ENCODE results near the gene PTPRT.

PTPRT gene

DNA sequence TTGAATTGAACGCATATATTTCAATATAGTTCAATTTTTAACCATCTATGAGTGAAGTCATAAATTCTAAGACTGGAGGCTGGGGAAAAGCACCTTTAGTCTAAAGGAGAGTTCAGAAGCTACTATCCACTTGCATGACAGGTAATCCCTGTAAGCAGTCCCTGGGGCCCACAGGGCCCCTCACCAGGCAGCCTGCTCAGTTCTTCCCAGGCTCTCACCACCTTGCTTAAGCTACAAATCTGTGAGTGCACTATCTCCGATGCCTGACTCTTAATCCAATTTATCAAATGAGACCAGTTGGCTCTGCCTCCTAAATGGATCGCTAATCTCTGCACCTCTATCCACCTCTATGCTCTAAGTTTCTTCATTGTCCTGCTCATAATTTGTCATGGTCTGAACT, 413.8 kb downstream of the PTPRT start:
- DNase-seq = no peak

DNA sequence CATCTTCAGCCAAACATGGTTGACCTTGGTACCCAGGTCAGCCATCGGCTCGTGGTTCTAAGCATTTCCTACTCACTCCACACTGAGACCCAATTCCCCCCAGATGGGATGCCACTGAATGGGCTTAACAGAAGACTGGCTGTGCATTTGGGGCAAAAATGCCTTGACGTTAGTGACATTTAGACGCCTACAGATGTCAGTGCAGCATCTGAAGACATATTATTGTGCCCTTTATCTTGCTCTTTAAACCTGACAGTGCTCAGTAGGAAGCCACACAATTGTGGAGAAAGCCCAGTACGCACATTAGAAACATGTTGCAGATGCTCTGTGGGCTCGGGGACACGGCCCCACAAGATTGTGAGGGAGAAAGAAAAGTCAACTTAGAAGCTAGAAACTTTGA, 414.7 kb downstream of the PTPRT start:
- DNase-seq = no peak

DNA sequence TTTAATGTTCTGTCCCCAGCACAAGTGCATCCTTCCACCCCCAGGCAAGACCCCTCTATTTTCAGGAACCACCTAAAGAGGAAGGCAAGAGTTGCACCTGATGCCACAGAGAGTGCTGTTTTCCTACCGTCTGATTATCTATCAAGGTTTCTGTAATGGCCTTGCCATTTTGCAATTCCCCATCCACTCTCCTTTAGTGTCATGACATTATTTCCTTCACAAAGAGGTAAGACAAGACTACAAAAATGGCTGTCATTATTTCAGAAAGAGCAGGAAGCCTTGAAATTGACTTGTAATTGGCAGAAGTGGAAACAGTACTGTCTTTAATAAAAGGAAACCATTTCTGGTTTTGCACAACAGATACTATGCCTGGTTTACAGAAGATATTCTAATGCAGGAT, 426.7 kb downstream of the PTPRT start:
- no peak for DNase-seq

DNA sequence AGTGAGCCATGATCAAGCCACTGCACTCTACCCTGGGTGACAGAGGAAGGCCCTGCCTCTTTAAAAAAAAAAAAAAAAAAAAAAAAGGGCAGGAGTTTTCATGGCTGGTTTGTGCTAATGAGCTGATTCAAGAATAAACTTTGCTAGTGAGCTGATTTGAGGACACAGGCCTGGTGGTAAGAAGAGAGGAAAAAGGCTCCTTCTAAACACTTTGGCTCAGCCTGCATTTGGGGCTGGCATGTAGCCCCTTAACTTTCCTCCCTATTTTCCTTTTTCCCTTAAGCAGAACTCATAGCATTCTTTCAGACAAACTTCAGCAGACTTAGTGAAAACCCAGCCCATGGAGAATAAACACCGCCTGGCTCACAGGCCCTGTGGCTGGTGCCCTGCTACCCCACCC, 432.7 kb downstream of the PTPRT start:
- DNase-seq = no peak

DNA sequence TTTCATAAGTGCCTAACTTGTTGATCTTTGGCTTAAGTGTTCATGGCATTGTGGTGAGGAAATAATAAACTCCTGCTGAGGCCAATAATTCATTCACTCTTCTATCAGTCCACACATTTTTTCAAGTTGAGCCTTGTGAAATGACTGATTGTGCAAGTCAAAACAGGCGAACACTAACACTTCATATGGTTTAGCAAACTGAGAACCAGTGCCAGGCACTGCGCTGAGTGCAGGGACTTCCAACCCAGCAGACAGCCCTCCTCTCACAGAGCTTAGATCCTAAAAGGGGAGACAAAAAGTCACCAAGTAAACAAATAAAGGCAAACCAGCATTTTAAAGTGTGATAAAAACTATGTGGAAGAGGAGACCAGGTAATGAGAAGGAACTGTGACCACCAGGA, 435.0 kb downstream of the PTPRT start:
- DNase-seq = no peak

DNA sequence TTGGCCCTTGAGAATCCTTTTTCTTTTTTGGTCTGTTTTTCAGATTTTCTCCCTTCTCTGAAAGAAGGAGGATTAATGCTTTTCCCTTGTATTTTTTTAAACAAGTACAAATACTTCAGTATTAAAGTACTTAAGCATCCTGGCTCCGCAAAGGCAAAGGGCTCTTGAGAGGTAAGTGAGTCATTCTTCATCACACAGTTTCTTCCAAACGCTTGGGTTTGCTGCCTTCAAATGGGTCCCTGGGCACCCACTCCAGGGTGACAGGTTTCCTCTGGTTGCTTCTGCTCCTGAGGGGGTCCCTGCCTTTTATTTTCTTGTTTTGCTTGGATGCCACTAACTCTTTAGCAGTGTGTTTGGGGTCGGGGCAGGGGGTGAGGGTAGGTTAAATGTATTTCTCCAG, 437.1 kb downstream of the PTPRT start:
- no peak for DNase-seq

DNA sequence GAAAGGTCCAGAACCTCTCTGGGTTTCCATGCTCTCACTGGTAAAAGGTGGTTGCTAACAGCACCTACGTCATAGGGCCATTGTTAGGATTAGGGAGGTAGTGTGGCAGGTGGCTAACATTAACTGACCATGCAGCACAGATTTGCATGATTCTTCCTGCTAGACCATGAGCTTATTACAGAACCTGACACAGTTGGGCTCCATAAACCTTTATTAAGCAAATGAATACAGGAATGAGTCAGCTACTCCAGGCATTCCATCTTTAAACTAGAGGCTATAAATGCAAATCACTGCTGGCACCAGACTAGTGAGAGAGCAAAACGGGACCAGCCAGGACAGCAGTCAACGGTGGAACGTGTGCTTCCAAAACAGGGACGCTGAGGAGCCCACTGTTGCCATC, 440.1 kb downstream of the PTPRT start:
- DNase-seq = no peak

DNA sequence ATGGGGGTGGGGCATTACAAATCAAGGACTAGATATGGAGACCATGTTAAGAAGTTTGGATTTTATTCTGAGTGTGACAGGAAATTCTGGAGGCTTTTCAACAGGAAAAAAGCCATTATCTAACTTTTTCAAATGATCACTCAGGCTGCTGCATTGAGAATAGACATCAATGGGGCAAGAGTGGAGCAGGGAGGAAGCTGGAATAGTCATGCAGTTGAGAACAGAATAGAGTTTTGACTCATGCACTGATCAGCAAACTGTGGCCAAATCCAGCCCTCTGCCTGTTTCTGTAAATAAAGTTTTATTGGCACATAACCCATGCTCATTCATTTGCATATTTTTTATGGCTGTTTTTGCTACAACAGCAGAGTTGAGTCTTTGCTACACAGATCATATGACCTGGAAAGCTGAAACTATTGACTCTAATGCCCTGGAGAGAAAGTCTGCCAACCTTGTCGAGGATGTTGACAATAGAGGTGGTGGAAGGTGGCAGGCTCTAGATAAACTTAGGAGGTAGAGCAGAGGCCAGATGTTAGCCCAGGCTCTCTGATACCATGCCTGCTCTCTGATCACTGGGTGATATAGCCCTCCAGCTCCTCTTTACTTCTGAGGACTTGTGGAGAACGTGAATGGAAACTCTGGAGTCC, 441.8 kb downstream of the PTPRT start:
- DNase-seq = no peak

DNA sequence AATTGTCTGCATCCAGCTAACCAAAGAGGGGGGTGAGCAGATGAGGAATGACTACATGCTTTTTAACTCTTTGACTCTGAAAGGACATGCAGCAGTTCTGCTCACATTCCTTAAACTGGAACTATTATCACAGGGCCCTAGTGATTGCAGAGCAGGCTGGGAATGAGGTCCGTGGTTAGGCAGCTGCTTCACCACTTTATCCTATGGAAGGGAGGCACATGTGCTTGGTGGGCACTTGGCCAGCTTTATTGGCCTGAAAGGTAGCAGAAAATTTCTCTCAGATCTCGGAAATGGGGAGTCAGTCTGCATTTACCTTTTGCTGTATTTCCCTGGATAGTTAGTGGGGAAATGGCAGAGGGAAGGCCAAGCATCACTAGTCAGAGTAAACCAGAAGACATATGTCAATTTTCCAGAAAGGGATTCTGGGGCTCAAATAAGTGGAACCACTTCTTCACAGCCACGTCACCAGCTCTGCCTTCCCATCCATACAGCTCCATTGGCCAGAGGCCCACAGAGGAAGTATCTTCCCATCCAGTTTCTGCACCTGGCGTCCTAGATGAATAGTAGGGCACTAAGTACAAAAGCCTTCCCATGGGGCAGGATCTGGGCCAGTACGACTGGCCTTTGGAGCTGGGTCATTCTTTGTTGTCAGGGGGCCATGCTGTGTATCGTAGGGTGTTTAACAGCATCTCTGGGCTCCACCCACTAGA, 444.8 kb downstream of the PTPRT start:
- DNase-seq = no peak

DNA sequence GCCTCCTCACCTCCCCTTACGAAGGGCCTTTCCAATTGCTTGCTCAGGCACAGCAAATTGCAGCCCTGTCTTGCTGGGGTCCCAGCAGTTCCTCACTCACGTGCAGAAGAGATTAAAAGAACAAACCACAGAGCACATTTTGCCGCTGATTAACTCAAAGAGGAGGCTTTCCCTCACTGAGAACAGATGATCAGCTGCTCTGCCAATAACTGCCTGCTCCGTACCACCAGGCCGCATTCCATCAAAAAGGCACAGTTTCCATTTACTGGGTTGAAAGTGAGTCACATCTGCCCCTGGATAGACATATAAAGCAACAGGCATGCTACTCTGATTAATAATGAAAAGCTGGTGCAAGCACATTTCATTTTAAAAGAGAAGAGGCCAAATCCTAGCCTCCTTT, 446.8 kb downstream of the PTPRT start:
- no peak for DNase-seq

DNA sequence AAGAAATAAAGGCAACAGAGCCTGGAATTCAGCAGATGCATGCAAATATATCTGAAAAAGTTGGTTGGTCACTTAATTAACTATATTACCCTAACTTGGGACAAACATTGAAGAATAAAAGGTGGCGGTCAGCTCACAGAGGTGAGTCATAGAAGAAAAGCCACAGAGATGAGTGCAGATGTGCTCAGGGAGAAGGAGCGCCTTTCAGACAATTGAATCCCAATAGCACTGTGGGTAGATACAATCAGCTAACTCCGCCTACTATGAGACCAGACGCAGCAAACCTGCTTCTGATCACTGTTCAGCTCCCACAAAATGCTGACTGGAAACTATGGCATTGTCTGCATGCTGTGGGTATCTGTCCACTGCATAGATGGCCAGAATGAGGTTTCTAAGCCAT, 447.8 kb downstream of the PTPRT start:
- no peak for DNase-seq

DNA sequence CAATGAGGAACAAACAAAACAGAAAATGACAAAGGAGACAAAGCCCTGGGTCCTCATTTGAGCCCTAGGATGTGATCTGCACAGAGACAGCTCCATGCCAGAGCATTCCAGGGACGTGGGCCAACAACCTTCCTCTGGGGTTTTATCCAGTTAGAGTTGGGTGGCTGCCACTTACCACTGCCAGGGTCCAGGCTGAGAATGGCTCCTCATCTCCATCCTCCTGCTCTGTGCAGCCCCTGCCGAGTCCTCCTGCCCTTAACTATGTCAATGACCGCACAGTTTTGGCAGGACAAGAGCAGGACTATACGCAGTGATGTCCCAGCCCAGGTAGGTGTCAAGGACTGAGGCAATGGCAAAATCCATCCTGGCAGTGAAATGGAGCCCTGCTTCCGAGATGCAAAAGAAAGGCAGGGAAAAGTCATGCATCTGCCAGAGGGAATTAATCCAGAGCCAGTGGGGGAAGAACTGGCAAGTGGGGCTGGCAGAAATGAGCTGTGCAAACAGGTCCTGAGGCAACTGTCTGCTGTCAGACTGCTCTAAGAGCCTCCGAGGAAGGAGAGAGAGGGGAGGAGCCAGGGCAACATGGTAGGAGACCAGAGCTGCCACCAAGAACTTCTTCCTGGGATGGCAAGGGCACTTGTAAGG, 449.4 kb downstream of the PTPRT start:
- DNase-seq = no peak

DNA sequence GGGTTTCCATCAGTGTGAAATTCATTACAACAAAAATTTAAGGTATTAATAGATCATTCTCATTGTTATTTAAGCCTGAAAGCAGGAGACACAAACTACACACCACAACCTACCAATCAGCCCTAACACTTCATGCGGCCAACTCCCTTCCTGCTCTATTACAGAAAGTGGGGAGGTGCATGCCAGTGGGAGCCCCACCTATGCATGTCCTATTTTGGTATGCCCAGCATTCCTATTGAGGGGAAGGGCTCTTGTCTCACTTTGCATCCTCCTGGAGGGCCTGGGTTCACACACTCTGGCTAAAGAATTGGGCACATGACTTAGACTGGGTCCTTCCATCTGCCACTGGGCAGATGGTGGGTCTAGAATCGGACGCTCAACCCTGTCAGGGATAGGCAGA, 450.0 kb downstream of the PTPRT start:
- DNase-seq = no peak

DNA sequence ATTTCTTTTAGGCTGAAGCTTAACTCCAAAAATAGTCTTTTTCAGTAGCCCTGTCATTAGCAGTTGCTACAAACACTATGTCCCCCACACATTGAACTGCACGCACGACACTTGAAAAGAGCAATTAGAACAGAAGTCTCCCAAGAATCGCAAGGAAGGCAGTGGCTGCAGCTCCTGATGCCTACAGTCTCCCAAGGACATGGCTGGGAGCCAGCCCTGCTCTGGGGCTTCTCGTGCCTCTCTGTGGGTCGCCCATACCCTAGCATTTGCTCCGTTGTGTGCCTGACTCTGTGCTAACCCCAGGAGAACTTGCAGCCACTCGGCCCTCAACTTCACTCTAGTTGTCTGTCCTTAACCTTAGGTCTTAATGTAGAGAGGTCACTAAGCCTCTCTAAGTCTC, 454.2 kb downstream of the PTPRT start:
- DNase-seq = no peak

DNA sequence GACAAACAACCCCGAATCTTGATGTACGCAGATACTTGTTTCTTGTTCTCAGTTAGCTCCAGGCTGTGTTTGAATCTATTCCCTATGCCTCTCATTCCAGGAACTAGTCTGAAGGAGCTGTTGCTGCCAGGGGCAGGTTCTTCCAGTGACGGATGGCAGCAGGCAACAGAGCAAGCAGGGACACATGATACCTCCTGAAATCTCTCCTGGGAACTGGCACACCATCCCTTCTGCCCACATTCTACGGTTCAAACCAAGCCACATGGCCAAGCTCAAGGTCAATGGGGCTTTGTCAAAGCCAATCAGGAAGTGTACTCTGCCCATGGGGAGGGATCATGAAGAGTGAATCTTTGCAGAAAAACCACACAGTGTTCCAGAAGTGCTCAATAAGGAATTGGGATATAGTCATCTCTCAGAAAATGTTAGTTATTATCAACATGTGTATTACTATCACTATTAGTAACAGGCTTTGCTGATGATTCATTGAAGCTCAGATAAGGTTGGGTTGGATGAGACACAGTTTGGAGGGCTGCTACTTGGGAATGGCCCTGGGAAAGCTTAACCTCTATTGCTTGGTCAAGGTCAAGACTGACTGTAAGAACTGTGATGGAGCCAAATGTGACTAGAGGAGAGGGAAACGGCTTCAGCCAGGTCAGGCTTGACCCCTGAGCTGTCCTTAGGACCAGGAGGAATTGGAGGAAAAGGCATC, 454.9 kb downstream of the PTPRT start:
- no peak for DNase-seq

DNA sequence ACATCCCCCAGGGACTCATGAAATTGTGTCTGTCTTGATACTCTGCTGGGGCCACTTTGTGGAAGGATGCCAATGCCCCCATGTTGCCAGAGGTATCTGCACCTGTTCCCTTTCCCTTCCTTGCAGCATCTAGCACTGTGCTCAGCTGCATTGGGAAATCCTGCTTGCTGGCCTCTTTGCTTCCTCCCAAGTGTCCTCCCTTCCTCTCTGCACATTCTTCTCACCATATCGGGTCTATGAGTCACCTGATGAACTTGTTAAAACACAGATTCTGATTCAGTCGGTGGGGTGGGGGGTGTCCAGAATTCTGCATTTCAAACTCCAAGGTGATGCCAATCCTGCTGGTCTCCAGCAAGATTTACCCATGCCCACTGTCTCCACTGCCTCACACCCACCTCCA, 467.8 kb downstream of the PTPRT start:
- DNase-seq = no peak

DNA sequence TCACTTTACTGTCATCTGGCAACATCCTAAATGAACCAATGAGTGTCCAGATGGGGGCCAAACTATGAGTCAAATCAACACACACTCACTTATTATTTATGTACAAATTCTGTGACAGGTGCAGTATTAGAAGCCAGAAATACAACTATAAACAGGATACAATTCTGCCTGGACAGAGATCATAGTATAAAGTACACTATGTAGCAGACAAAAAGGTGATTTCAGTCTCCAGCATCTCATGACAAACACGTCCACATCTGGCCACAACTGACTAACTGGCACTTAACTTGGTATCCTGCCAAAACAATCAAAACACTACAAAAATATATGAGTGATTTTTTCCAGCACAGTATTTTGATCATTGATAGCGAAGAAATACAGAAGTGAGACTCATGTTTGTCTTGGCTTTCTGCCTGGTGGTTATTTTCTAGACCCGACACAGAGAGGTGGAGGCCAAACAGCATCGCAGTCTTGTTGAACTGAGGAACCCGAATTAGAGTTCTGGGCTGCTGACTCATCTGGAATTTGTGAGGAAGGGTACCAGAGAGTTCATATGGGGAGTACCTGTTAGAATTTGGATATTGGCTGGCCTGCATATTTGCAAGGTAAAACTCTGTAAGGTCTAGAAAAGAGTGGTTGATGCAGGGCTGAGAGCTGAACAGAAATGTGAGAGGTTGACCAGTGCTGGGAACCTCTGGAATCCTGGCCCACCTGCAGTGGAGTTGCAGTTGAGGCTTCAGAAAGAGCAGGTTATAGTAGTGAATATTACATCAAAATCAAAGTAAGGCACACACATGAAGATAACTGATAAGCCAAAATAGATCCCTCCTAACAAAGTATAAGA, 475.2 kb downstream of the PTPRT start:
- DNase-seq = no peak

DNA sequence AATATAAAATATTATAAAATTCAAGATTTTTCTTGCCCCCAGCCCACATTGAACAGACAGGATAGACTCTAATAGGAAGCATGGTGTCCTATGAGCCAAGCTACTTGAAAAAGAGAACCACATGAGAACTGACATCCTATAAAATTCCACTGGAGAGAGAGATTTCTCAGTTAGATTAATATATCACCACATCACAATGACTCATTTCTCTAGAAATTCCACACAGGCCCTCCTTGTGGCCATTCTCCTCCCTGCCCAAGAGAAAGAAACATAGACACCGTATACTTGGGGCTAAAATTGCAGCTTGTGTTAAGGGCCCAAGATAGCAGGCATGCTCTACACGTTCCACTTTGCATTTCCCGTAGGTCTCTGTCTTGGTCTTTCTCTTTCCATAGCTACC, 481.4 kb downstream of the PTPRT start:
- no peak for DNase-seq

DNA sequence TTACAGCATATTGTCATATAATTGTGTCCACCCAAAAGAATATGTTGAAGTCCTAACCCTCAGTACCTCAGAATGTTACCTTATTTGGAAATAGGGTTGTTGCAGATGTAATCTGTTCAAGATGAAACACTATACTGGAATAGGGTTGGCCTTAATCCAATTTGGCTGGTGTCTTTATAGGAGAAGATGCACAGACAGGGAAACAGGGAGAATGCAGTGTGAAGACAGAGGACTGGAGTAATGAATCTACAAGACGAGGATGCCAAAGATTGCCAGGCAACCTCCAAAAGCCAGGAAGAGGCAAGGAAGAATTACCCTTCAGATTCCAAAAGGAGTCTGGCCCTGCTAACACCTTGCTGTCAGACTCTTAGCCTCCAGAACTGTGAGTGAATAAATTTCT, 482.9 kb downstream of the PTPRT start:
- DNase-seq = no peak

DNA sequence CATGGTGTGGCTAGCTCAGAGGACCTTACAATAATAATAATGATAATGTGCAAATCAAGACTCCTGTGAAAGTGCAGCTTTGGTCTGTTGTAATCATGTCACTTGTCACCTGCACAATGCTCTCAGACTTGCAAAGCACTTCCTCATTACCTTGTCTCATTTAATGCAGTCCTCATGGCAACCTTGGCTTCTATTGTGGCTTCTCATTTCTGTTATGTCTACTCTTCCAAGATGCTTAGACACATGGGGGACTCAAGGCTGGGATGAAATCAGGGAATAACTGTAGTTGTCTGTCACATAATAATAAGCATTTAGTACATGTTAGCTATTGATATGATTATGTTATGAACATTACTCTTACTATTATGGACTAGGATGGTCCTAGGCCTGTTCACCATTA, 484.2 kb downstream of the PTPRT start:
- DNase-seq = no peak

DNA sequence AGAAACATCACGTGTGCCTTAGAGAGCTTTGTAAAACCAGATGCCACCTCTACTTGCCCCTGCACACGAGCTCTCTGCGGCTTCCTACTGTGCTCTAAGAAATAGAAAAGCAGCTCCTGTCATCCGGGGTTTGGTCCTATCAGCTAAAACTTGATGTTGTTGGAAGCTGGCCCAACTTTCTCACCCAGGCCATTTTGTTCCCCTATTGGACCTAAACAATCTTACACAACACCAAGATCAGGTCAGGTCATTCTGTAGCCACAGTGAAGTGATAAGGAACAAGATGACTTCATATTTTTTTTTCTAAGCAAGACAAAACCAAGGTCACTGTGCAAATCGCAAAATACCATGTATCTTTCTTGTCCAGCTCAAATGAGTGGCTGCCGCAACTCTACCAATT, 486.0 kb downstream of the PTPRT start:
- no peak for DNase-seq

DNA sequence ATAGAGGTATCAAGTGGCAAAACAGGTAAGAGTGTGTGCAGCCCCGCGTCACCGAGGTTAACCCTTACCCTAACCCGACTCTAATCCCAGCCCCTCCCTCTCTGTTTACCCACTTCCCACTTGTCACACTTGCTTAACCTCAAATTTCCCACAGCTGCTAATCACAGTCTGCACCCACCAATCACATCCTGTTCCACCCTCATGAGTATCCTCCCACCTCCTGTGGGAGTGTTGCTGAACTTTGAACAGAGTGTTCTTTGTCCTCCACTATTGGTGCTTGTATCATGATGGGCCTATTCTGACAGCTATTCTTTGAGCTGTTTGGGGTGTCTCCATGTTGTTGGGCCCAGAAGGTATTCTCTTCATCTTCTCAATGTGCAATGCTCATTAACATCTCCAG, 487.8 kb downstream of the PTPRT start:
- no peak for DNase-seq

DNA sequence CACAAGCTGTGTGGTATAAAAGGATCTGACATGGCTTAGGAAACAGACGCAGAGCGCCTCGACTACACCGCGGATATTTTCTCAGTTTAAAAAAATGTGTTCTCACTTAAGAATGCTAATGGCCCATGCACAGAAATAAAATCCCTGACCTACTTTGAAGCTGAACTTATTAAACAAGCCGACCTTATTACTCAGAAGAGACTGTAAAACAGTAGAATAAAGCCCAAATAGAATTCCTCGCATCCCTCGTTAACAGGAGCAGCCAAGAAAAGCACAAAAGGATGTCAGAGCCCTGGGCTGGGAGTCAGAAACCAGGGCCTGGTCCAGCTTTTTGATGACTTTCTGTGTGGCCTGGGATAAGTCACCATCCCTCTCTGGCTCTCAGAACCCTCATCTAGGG, 489.3 kb downstream of the PTPRT start:
- no peak for DNase-seq

All from stimulated activated CD4-positive, alpha-beta T cell treated with anti-CD3 and anti-CD28 coated beads, Interleukin-1b, Interleukin-23, amount 100 ng/mL, for 48 hours (primary cell).